ENCODE measurements around the gene KCTD2. TPM values are rescaled to one million over a fixed set of nuclear protein-coding genes. Genes with fewer than 3 reads are reported as not detected.

KCTD2 gene
- total and polyA plus RNA-seq, 2 of the 13 experiments (the other 11 are each of a cell fraction or from before 2014, with no cell fraction given): 28.3 to 32.6 TPM

- TF ChIP-seq SUZ12 (IDR thresholded peaks at IDR 0.05; ENCODE audit: low read depth, low read length) (no peak), PAF1 (CRISPR knock-in tag; IDR thresholded peaks at IDR 0.05) (no peak), RCOR2 (CRISPR knock-in tag; IDR thresholded peaks at IDR 0.05) (peak; percentile 78; the same call in 1 of the 2 replicates), MTF2 (CRISPR knock-in tag; IDR thresholded peaks at IDR 0.05; ENCODE audit: borderline replicate concordance) (no peak), TGIF2 (CRISPR knock-in tag; IDR thresholded peaks at IDR 0.05) (0 out of 2 replicates have a peak, but pooled peaks have one; percentile 64), REPIN1 (CRISPR knock-in tag; IDR thresholded peaks at IDR 0.05; ENCODE audit: borderline replicate concordance, low read depth) (no peak), POLR2AphosphoS5 (IDR thresholded peaks at IDR 0.05; ENCODE audit: low read depth, low read length) (no peak), ZSCAN29 (CRISPR knock-in tag; conservative IDR thresholded peaks at IDR 0.05) (peak; percentile 59; the same call in 1 of the 2 replicates), ZIK1 (CRISPR knock-in tag; IDR thresholded peaks at IDR 0.05; ENCODE audit: borderline replicate concordance, low read depth) (no peak), ZMAT3 (CRISPR knock-in tag; conservative IDR thresholded peaks at IDR 0.05) (no peak), BRF2 (CRISPR knock-in tag; IDR thresholded peaks at IDR 0.05) (no peak), HNRNPUL1 (IDR thresholded peaks at IDR 0.05; ENCODE audit: low read depth, low read length) (no peak), ONECUT2 (CRISPR knock-in tag; IDR thresholded peaks at IDR 0.05) (no peak), HNF4G (IDR thresholded peaks at IDR 0.05; ENCODE audit: borderline replicate concordance, low read depth, low read length) (peak; percentile 74; the same call in 1 of the 2 replicates), HNF4G (CRISPR knock-in tag; IDR thresholded peaks at IDR 0.05; ENCODE audit: borderline replicate concordance, low read depth) (peak; percentile 33; the same call in 1 of the 2 replicates), ZNF296 (CRISPR knock-in tag; conservative IDR thresholded peaks at IDR 0.05) (peak; percentile 46; the same call in 1 of the 2 replicates), MXI1 (IDR thresholded peaks at IDR 0.05; ENCODE audit: borderline replicate concordance, low read depth, low read length) (no peak; the same call in 2 of the 3 replicates), ZNF660 (CRISPR knock-in tag; IDR thresholded peaks at IDR 0.05; ENCODE audit: borderline replicate concordance, low read depth) (no peak), ZNF510 (CRISPR knock-in tag; IDR thresholded peaks at IDR 0.05; ENCODE audit: low read depth) (no peak), ETV5 (CRISPR knock-in tag; IDR thresholded peaks at IDR 0.05; ENCODE audit: borderline replicate concordance) (peak; percentile 92), TEAD2 (CRISPR knock-in tag; IDR thresholded peaks at IDR 0.05) (no peak), RBM22 (optimal IDR thresholded peaks at IDR 0.05; ENCODE audit: low read length) (no peak), PAXIP1 (CRISPR knock-in tag; conservative IDR thresholded peaks at IDR 0.05) (peak; percentile 62; the same call in 1 of the 2 replicates)
Measured at GRCh38 chr17:75086496-75087181, 39.6 kb downstream of the KCTD2 start (continued).

All from HepG2 (cell line).